Upper lobe of left lung (tissue), 4 donors: ENCODE results near the gene ERFE.

Experiments used
- CTCF ChIP-seq, 6 experiments: fragments of 450-650 bp in 4 of 6; fragments of 200-600 bp in 2 of 6; sonication (generic) in 2 of 6; IDR thresholded peaks; one replicate each; pipeline ENCODE4 v1.5.1; 2016 to 2019; ENCODE audit warnings: antibody characterized with exemption in 6 of 6
- EP300 ChIP-seq, 4 donors: sonication (generic); formaldehyde crosslinking; IDR thresholded peaks; one replicate each; pipeline ENCODE4 v1.5.1; 2017; ENCODE audit warnings: antibody characterized with exemption in 4 of 4, control low read depth in 2 of 4
- POLR2A ChIP-seq, 4 donors: fragments of 450-650 bp; IDR thresholded peaks; one replicate each; pipeline ENCODE4 v1.5.1; 2016 to 2017; ENCODE audit warnings: antibody characterized with exemption in 4 of 4, mild to moderate bottlenecking in 2 of 4
- POLR2AphosphoS5 ChIP-seq, 2 donors: sonication (generic); formaldehyde crosslinking; IDR thresholded peaks; one replicate each; pipeline ENCODE4 v1.5.1; 2017; ENCODE audit warnings: antibody characterized with exemption in 2 of 2

- TF ChIP-seq CTCF (IDR thresholded peaks at IDR 0.05) (no peak), POLR2A (IDR thresholded peaks at IDR 0.05) (no peak), POLR2AphosphoS5 (IDR thresholded peaks at IDR 0.05) (no peak), EP300 (IDR thresholded peaks at IDR 0.05) (no peak)
Observed at GRCh38 chr2:238207006-238207405, 48.2 kb downstream of the ERFE start.
